Right lung (tissue), 5 donors: ENCODE data around the gene CD180. TPM values are rescaled to one million over a fixed set of nuclear protein-coding genes. Genes with fewer than 3 reads are reported as not detected.

Experiments
- DNase-seq, 2 donors: peaks; one replicate each; pipeline ENCODE4 v3.0.0-alpha.2; 2013
- polyA plus RNA-seq, 5 donors: library from polyadenylated mRNA; unstranded; fragments of 120-200 nt; gene quantifications; one replicate each; pipeline versions ENCODE4 v1.2.1 to v1.2.3, GENCODE V29; 2013; ENCODE audit warnings: inconsistent platforms in 1 of 5, low replicate concordance in 1 of 5; ENCODE audit not compliant: insufficient read length in 5 of 5, insufficient read depth in 1 of 5

CD180 gene
- polyA plus RNA-seq, 5 donors: 0.50 to 1.9 (median 0.92) TPM

GRCh38 chr5:67163863-67164595, 32.6 kb downstream of the CD180 start:
- DNase-seq: no peak

GRCh38 chr5:67163231-67163756, 33.3 kb downstream of the CD180 start:
- no peak for DNase-seq

- no peak for DNase-seq
These were observed 34.8 kb downstream of the CD180 start for GRCh38 chr5:67161767-67162166.

GRCh38 chr5:67160985-67161384, 35.6 kb downstream of the CD180 start:
- no peak for DNase-seq

GRCh38 chr5:67160272-67160671, 36.3 kb downstream of the CD180 start:
- DNase-seq: no peak

GRCh38 chr5:67156976-67157583, 39.5 kb downstream of the CD180 start:
- DNase-seq: no peak

- DNase-seq: no peak
These were observed 41.9 kb downstream of the CD180 start for GRCh38 chr5:67154556-67155206.

GRCh38 chr5:67153292-67153691, 43.3 kb downstream of the CD180 start:
- DNase-seq: no peak

- no peak for DNase-seq
These were observed 44.2 kb downstream of the CD180 start for GRCh38 chr5:67152400-67152799.

- DNase-seq: no peak
These were observed 46.6 kb downstream of the CD180 start for GRCh38 chr5:67149951-67150523.

GRCh38 chr5:67149057-67149950, 47.3 kb downstream of the CD180 start:
- no peak for DNase-seq

- no peak for DNase-seq
These were observed 48.8 kb downstream of the CD180 start for GRCh38 chr5:67147760-67148159.

- DNase-seq: no peak
These were observed 49.6 kb downstream of the CD180 start for GRCh38 chr5:67146981-67147380.

- no peak for DNase-seq
These were observed 50.0 kb downstream of the CD180 start for GRCh38 chr5:67146574-67146973.

GRCh38 chr5:67144183-67144639, 52.4 kb downstream of the CD180 start:
- DNase-seq: no peak

GRCh38 chr5:67143549-67143948, 53.0 kb downstream of the CD180 start:
- DNase-seq: no peak

GRCh38 chr5:67142816-67143215, 53.8 kb downstream of the CD180 start:
- DNase-seq: no peak

- DNase-seq: no peak
These were observed 55.0 kb downstream of the CD180 start for GRCh38 chr5:67141644-67142043.

- DNase-seq: no peak
These were observed 56.2 kb downstream of the CD180 start for GRCh38 chr5:67140413-67140812.

- no peak for DNase-seq
These were observed 57.6 kb downstream of the CD180 start for GRCh38 chr5:67139030-67139429.

- DNase-seq: no peak
These were observed 61.1 kb downstream of the CD180 start for GRCh38 chr5:67135381-67135984.
